HG03378 (cell line): Measurements from ENCODE around the gene SLC41A1.
A peak's percentile ranks its signal among the peaks of the same experiment; 100 is the strongest.

Experiments
- ATAC-seq: cut with Tn5 transposase; IDR thresholded peaks from one replicate; pipeline ENCODE4 v1.9.1; 2021; ENCODE audit warnings: mild to moderate bottlenecking, moderate library complexity; ENCODE audit not compliant: unreplicated experiment

SLC41A1 gene

DNA sequence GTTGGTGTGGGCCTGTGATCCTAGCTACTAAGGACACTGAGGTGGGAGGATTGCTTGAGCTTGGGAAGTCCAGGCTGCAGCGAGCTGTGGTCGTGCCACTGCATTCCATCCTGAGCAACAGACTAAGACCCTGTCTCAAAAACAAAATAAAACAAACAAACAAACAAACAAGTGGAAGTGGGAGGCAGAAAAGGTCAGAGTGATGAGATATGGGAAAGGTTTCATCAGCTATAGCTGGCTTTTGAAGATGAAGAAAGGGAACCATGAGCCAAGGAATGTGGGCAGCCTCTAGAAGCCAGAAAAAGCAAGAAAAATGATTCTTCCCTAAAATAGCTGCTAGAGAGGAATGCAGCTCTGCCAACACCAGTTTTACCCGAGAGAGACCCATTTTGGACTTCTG lies 52.4 kb downstream of the SLC41A1 start:
- no peak for ATAC-seq

DNA sequence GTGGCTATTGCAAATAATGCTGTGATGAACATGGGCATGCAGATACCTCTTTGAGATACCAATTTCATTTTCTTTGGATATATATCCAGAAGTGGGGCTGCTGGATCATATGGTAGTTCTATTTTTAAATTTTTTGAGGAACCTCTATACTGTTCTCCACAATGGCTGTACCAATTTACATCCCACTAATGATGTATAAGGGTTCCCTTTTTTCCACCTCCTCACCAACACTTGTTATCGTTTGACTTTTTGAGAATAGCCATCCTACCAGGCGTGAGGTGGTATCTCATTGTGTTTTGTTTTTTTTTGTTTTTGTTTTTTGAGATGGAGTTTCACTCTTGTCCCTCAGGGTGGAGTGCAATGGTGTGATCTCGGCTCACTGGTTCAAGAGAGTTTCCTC lies 56.4 kb downstream of the SLC41A1 start:
- ATAC-seq: no peak

- no peak for ATAC-seq
These were observed 58.1 kb downstream of the SLC41A1 start for GRCh38 chr1:205754857-205755256.

DNA sequence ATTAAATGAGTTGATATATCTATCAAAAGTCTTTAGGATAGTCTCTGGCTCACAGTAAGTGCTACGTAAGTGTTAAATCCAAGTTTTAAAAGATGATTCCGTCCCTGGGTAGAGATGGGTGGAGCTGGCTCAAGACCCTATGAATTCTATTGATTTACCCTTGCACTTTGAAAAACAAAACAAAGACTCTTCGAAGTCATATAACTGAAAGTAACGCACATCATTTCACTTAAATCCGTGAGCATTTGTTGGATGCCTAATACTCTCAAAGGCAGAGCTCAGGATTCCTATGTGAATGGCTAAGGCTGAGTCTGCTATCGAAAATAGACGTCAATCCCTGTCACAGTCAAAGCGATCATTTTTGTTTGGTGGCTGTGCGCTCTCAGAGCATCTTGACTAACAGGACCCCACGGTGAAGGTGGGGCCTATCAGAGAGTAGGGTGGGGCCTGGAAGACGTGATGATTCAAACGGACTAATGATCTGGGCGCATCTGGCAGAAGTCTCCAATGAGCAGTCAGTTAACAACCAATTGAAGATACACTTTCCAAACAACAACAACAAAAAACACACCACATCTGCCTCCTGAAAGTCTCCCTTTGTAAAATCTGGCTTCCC lies 61.9 kb downstream of the SLC41A1 start:
- no peak for ATAC-seq

GRCh38 chr1:205750138-205751035 lies 62.6 kb downstream of the SLC41A1 start, which contains the start of gene NUCKS1:
Gene NUCKS1 (minus strand): TSS chr1:205750182. CDS start chr1:205749973, 209 bp downstream.
- peak; percentile 89 for ATAC-seq

- peak; percentile 43 for ATAC-seq
These were observed 63.5 kb downstream of the SLC41A1 start for GRCh38 chr1:205749234-205750137.

- ATAC-seq: peak; percentile 10
These were observed 64.4 kb downstream of the SLC41A1 start for GRCh38 chr1:205748403-205749233.

- no peak for ATAC-seq
These were observed 66.1 kb downstream of the SLC41A1 start for GRCh38 chr1:205746757-205747412.

DNA sequence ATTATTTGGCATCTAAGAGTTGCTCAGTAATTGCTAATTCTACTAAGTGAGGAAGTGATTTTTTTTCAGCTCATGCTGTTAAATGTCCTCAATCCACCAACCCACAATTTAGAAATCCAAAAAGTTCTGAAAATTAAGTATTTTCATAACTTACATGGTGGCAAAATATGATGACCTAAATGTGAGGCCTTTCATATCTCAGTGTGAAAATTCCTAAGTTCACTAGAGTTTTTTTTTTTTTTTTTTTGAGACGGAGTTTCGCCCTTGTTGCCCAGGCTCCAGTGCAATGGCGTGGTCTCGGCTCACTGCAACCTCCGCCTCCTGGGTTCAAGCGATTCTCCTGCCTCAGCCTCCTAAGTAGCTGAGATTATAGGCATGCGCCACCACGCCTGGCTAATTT lies 68.6 kb downstream of the SLC41A1 start:
- ATAC-seq: no peak

DNA sequence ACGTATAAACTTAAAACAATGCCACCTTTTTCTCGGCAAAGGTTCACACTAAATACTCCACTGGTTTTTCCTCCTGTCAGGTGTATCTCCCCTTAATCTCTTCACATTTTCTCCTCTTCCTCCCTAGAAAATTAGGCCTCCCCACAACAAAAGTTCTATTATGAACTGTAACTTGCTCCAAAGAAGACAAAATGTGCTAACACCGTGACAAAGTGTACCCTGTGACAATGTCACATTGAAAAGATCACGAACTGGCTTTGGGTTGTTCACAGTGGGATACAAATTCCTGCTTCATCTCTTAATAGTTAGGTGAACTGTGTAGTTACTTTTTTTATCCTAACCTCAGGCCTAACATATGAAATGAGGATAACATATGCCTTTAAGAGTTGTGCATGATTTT lies 69.0 kb downstream of the SLC41A1 start:
- no peak for ATAC-seq

- ATAC-seq: no peak
These were observed 71.3 kb downstream of the SLC41A1 start for GRCh38 chr1:205741681-205742080.

GRCh38 chr1:205739348-205740160 lies 73.4 kb downstream of the SLC41A1 start:
- ATAC-seq: no peak
